Measurements from ENCODE around the gene RAD51B.

DNA sequence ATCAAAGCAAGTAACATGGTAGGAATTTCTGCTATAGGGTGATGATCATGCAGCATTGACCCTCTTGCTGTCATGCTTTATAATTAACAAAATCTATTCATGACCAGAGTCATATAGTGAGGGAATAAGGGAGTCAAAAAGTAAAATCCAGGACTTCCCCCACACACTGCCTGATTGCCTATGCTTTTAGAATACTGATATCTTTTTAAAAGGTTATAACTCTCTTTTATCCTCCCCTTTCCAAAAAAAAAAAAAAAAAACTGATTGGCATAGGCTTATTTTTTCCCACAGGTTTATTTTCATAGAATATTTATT, 921.9 kb downstream of the RAD51B start:
- TF ChIP-seq, protein P1, sequence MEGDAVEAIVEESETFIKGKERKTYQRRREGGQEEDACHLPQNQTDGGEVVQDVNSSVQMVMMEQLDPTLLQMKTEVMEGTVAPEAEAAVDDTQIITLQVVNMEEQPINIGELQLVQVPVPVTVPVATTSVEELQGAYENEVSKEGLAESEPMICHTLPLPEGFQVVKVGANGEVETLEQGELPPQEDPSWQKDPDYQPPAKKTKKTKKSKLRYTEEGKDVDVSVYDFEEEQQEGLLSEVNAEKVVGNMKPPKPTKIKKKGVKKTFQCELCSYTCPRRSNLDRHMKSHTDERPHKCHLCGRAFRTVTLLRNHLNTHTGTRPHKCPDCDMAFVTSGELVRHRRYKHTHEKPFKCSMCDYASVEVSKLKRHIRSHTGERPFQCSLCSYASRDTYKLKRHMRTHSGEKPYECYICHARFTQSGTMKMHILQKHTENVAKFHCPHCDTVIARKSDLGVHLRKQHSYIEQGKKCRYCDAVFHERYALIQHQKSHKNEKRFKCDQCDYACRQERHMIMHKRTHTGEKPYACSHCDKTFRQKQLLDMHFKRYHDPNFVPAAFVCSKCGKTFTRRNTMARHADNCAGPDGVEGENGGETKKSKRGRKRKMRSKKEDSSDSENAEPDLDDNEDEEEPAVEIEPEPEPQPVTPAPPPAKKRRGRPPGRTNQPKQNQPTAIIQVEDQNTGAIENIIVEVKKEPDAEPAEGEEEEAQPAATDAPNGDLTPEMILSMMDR (optimal IDR thresholded peaks at IDR 0.05 in 1 of 3, IDR thresholded peaks at IDR 0.05 in 1 of 3, conservative IDR thresholded peaks at IDR 0.05 in 1 of 3; ENCODE audit: extremely low read depth in 1 of 3, insufficient read depth in 2 of 3, low read length in 3 of 3) = no peak
- no peak for TF ChIP-seq EZH2 (IDR thresholded peaks at IDR 0.05; ENCODE audit: low read length)

Data from keratinocyte (primary cell).